HG02763 (cell line): ENCODE data around the gene TMEM138.

Experiments used
- ATAC-seq: cut with Tn5 transposase; IDR thresholded peaks from one replicate; pipeline ENCODE4 v1.9.1; 2021; ENCODE audit warnings: mild to moderate bottlenecking, moderate library complexity; ENCODE audit not compliant: unreplicated experiment

Gene TMEM138

DNA sequence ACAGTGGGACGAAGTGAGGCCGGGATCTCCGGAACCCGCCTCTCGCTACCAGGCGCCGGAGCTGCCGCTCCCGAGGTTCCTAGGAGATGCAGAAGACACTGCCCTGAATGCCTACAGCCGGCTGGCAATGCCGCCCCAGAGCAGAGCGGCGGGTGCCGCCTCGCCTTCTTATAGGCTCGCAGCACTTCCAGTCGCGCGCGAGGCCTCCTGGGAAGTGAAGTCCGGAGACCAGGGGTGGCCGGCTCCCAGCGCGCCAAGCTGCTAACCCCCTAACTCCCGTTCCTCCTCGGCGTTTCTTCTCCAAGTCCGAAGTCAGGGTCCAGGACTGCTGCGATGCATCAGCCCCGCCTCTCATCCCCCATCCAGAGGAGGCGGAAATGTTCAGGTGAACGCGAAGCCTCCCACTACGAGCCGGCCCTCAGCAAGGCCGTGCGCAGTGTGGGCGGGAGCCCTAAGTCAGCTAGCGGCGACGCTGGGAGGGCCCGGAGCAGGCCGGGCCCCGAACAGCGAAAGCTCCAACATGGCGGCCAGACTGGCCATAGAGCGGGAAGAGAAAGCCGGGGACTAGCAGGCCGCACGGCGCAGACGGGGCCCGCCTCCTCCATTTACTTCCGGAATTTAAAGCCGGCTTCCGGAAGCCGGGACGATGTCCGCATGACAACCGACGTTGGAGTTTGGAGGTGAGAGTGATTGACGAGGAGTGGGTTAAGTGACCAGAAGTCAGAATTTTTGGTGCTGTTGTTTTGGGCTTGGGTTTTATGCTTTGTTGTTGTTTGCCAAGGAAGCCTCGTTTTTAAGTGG, at the start of gene TMEM138, which contains the start of gene CYB561A3:
TSS of gene TMEM138 (plus strand) at position 634 of the 801 bp plus-strand sequence. CDS start 2,017 bp downstream, outside the sequence.
TSS of gene CYB561A3 (minus strand) at position 142 of the 801 bp plus-strand sequence. CDS start 5,169 bp downstream, outside the sequence.
- peak; percentile 80 for ATAC-seq

DNA sequence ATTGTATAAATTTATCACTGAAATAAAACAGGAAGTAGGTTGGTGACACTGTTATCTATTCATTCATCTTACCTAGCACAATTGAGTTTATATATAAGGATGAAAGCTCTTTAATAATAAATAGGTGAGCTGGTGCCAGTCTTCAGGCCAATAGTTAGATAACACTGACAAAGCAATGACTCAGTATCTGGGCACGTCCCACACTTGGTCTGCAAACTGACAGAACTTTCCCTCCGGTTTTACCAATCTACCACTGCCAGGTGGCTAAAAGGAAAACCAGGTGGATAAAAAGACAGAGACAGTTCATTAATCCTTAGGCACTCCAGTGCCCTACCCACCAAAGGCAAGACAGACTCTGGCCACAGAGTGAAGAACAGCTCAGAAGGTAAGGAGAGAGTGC, 46.9 kb upstream of the TMEM138 start:
- no peak for ATAC-seq

DNA sequence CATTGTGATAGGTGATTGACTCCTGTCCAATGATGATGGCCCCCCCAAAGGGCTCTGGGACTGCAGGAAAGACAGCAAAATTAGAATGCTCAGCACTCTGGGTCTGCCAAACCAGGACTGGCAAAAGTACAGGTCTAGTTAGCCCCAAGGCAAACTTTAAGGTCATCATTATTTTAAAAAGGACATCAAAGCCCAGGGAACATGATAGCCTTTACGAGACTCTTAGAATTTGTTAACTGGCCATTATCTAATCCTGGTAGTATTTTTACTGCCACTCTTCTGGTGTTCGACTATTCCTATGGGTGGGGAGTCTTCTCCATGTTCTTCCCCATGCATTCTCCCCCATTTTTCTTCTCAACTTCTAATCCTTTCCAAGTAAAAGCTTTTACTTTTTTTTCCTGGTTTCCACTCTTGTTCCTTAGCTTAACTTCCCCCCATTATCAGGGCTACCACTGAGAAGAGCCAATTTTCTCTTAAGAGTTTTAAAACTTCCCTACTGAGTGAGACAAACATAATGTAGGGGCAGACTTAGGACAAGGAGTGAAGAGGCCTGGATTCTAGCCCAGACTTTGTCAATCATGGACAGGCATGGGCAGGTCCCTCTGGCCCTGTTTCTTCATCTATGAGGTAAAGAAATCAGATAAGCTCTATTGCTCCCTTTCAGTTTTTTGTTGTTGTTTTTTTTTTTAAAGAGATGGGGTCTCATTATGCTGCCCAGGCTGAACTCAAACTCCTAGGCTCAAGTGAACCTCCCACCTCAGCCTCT, 36.3 kb upstream of the TMEM138 start:
- ATAC-seq, result no peak

DNA sequence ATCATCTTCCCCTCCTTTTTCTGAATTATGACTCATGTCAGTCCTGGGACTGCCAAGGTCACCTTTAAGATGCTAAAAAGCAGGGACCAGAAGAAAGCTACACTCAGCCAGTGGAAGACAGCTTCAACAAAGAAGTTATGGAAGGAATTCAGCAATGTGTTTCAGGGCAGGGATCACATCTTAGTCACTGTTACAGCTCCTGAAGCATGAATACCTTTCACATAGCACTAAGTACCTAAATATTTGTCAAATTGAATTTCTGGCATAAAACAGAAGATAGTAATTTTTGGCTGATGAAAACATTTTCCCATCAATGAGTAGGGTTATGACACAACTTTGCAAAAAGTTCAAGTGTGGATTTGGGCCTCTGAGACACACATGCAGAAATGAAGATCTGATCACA, 34.5 kb upstream of the TMEM138 start:
- no peak for ATAC-seq

DNA sequence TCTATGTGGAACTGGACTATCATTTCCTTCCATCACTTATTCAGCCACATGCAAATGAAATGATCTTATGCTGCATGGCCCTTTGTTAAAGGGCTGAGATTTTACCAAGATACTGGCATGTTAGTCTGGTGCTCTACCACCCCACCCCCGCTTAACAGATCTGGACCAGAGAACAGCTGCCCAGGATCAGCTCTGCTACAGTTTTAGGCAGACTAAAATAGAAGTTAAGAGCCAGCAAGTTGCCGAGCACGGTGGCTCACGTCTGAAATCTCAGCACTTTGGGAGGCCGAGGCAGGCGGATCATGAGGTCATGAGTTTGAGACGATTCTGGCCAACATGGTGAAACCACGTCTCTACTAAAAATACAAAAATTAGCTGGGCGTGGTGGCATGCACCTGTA, 33.8 kb upstream of the TMEM138 start:
- no peak for ATAC-seq

DNA sequence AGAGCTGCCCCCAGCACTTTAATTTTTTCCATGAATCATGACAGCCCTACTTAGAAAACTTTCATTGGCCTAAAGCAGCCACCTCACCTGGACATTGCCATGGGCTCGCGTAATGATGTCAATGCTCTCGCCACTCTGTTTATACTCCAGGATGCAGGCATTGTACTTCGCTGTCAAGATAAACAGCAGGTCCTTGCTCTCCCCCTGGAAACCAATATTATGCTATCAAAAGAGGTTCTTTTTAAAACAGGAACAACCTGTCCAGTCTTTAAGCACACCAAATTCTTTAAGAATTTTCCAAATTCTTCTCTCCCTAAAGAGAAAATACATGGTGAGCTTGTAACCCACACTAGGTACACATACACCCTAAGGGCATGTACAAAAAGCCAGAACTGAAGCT, 32.3 kb upstream of the TMEM138 start:
- ATAC-seq, result no peak

DNA sequence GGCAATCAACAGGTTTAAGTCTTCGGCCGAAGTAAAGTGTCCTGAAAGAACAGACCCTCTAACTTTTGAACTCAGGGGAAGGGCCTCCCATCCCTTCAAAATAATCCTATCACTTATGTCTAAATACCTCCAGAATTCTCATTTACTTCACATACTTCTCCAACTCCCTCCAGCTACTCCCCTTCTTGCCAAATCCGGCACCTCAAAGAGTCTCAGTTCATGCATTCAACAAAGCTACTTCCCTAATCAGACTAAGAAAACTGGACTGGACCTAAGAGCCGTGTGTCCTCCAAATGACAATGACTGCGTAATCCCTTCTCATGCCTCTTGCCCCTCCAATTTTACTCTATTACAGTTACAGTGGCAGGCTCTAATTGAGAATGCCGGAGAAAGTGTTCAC, 30.5 kb upstream of the TMEM138 start:
- ATAC-seq, result no peak

DNA sequence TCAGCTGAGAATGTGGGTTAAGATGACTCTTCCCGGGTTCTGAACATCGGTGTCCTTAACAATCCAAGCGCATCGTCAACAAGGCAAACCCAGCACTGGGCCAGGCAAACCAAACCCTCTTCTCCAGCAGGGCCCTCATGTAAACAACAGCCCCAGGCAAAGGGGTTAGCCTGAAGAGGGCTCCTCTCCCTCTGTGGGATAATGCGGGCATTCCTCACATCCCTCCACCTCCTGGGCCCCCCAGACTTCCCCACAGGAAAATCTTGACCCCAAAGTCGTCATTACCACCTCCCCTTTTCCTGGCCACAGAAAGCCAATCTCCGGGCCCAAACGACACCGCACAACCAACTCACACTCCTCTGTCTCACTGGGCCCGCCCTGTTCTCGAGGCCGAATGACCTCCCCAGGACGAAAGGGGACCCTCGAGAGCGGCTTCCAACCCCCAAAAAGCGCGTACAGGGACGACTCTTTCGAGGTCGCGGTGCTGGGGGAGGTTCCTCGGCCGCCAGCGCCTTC, 29.8 kb upstream of the TMEM138 start:
- ATAC-seq, result no peak

DNA sequence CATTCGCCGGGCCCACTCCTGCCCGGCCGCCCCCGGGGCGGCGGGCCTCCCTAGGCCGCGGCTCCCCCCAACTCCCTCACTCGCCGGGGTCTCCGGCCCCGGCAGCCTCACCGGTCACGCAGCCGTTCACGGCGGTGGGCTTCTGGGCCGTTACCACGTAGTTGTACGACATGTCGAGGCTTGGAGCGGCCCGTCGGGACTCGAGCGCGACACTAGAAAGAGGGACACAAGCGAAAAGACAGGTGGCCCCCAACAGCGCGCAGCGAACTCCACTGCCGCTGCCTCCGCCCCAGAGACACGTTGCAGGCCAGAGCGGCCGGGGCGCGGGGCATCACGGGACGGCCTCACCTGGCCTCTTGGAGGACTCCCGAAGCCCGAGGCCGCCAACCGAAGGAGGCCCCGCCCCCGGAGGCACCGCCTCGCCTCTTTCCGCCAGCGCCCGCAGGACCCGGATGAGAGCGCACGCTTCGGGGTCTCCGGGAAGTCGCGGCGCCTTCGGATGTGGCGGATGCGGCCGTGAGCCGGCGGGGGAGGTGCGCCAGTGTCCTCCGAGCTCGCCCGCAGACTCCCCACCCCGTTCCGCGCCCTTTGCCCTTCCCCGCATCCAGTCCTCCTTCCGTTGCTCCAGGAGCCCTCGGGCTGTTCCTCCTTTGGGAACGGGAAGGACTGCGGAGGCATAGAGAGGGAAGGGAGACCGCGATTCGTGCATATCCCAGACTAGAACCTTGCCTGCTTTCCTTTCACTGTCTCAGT, 29.2 kb upstream of the TMEM138 start, which contains the start of the genes DDB1 and TKFC:
TSS of gene DDB1 (minus strand) at position 309 of the 753 bp plus-strand sequence. CDS start at position 172, 137 bp downstream.
TSS of gene TKFC (plus strand) at position 432 of the 753 bp plus-strand sequence. CDS start 1,501 bp downstream, outside the sequence.
- ATAC-seq, result peak; percentile 83

DNA sequence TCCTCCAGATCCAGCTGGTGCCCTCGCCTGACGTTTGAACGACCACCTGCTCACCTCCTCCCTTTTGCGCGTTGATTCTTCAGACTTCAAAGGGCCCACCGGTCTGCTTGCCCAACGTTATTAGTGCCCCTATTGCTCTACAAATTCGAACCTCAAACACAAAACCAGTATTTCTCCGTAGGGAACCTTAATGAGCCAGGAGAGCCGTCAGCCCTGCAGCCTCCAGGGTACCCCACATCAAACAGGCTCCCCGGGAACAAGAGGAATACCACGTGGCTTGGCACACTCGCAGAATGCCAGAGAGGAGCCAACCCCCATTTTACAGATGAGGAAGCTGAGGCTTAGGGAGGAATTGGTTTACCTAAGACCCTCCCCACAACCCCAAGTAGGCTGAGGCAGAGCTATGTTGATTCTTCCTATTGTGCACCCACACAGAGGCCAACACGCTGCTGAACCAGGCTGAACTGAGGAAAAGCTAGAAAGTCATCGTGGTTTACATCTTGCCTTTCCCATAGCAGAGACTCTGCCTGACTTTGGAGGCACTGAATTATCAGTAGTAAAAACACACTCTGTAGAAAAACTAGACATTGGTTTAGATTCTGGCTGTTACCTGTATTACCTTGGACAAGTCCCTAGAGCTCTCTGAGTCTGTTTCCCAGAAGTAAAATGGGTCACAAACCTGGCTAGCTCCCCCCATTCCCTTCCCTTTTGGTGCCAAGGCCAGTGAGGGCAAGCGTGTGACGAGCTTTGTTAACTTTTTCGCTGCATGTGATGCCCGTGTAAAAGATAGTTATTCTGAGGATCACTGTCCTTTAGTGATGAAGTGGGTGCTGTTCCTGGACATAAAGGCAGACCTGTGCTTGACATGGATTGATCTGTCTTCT, 28.4 kb upstream of the TMEM138 start:
- ATAC-seq, result no peak

DNA sequence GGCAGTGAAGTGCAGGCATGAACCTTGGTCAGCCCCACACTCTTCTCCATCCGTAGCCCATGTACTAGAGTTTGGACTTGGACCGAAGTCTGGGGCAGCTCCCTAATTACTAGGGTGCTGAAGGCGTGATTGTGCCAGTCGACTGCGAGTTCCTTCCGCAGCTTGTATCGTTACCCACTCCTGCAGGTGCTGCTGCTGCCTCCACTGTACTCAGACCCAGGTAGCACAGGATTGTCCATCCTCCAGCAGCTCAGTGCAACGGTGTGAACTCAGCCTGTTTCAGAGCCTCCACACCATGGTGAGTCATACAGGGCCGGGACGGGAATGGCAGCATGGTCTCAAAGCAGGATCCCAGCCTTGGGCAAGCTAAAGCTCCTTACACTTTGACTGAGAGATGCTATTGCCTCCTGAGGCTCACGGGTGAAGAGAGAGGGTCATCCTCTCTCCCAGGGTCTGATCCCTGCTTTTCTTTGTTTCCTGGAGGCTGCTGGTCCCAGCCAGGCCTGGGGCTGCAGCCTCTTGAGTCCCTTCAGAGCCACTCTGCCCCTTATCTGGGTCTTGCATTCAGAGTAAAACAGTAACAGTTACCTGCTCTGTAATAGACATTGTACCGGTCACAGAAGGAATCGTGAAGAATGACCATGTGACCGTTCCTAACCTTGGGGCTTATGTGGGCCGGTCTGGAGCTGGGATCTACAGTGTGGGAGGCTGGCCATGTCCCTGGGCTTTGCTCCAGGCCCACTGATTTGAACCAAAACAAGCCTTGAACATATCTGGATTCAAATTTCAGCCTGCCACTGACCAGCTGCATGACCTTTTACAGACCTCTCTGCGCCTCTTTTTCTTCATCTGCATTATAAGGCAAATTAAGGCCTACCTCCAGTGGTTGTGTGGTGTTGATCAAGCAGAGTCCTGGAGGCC, 27.5 kb upstream of the TMEM138 start:
- no peak for ATAC-seq

DNA sequence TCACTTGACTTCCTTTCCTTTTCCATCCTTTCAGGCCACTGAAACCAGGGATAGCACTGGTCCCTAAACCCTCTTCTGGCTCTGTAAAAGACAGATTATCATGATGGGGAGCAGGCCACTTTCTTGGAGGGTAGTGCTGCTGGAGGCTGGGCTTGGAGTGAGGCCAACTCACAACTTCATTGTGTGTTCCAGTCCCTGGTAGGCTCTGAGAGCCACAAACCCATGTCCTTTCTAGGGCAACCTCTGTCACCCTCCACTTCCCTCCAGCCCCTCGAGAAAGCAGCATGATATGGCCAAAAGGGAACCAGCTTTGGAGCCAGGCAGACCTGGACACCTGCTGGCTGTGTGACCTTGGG, 26.8 kb upstream of the TMEM138 start:
- ATAC-seq, result no peak

DNA sequence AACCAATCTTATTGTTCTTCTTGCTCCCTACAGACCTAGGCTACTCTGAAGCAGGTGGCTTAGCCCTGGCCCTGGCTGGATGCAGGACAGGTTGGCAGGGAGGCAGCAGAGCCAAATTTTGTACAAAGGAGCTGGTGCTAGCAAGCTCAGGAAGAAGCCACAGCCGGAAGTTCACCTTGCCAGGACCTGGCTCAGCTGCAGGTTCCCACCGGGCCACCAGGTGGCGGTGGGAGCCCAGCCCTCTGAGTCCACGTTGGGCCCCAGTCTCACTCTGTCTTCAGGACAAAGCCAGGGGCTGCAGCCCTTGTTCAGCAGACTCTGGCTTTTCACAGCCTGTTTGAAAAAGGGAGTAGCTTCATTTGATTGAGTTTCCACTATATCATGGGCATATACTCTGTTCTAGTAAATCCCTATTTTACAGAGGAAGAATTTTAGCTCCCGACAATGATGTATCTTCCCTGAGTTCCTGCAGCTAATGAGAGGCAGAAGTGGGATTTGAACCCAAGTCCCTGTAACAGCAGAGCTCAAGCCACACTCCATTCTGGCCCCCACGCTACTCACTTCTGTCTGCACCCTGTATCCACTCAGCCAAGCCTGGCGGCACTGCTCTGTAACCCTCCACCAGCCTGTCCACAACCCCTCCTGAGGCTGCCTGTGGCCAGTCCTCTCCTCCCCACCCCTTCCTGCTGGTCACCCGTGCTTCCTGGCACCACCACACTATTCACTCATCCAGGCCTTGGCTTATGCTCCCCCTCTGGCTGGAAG, 25.8 kb upstream of the TMEM138 start:
- no peak for ATAC-seq

DNA sequence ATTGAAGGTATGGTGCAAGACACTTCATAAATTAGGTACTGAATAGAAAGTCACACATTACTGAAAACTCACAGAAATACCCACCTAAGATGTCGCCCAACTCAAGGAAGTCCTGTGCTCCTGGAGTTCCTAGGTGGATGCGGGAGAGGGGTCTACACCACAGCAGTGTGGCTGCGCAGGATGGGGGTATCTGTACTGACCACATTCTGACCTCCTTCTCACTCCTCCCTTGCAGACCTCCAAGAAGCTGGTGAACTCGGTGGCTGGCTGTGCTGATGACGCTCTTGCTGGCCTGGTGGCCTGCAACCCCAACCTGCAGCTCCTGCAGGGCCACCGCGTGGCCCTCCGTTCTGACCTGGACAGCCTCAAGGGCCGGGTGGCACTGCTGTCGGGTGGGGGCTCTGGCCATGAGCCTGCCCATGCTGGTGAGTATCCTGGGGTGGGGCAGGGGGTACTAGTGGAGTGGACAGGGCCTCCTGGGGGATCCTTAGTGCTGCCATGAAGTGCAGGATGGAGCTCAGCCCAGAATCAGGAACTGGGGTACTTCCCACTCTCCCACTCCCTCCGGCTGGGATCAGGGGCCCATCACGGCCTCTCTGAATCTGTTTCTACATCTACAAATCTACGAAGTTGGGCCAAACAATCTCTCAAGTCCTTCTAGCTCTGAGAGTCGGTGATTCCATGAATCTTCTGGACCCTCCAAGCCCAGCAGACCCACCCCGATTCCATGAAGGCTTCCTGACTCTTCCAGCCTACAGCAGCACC, 24.3 kb upstream of the TMEM138 start:
- ATAC-seq, result no peak

DNA sequence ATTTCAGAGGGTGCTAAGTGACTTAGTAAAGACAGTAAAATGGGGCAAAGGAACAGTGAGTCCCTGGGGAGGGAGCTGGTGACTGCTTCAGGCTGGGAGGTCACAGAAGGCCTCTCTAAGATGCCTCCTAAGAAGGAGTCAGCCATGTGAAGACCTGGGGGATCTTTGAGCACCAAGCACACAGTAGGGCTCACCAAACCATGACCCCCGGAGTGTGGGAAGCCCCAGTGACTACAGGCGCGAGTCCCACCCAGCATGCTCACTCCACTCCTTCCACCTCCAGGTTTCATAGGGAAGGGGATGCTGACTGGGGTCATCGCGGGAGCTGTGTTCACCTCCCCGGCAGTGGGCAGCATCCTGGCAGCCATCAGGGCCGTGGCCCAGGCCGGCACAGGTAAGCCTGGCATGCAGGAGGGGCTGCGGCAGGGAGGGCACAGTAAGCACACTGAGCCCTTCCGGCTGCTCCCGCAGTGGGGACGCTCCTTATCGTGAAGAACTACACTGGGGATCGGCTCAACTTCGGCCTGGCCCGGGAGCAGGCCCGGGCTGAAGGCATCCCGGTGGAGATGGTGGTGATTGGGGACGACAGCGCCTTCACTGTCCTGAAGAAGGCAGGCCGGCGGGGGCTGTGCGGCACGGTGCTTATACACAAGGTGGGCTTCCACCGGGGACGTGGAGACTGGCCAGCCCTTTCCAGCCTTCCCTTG, 23.2 kb upstream of the TMEM138 start:
- ATAC-seq, result no peak

DNA sequence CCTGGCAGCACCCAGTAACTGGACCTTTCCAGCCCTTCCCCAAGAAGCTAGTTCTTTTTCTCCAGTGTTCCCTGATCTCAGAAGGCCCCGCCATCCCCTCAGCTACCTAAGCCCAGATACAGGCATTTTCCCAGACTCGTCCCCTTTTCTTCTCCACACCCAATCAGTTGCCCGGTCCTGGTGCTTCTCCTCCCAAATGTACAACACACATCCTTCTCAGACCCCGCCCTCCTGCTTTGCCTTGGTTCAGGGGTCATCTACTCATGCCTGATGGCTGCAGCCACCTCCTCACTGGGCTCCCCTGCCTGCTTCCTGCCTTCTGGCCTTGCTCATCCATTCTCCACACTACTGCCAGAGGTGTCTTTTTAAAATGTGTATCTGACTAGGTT, 22.7 kb upstream of the TMEM138 start:
- ATAC-seq, result no peak

DNA sequence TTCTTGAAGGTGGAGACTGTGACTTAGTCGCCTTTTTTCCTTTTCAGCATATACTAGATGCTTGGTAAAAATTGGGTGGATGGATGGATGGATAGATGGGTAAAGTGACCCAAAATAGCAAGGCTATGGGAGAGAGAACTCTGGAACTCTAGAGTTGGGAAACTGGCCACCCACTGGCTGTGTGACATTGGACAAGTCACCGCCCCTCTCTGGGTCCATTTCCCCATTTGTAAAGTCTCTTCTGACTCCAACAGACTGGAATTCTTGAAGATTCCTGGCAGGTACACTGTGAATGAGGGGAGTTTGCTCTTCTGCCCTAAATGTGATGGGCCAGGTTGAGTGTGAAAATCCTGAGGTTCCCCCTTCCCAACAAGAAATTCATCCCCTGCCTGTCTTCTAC, 21.2 kb upstream of the TMEM138 start:
- no peak for ATAC-seq
